Left lung (tissue), 10 donors: ENCODE results near the gene CHD5. TPM values are rescaled to one million over a fixed set of nuclear protein-coding genes. Genes with fewer than 3 reads are reported as not detected.

Source experiments
- ATAC-seq: fragments of 200-7000 bp; cut with Tn5 transposase; one replicate; pipeline ENCODE4 v1.9.1; 2020; ENCODE audit warnings: moderate library complexity
- DNase-seq, 4 donors: peaks; one replicate each; pipeline ENCODE4 v3.0.0-alpha.2; 2013 to 2020
- H3K27ac ChIP-seq, 2 donors: fragments of 200-600 bp; sonication (generic) in 1 of 2; one replicate each; pipeline versions ENCODE4 v1.5.0 to v1.8.0; 2020 to 2021
- H3K27me3 ChIP-seq, 2 donors: fragments of 200-600 bp; sonication (generic) in 1 of 2; one replicate each; pipeline versions ENCODE4 v1.5.0 to v1.8.0; 2020 to 2021
- H3K36me3 ChIP-seq, 2 donors: fragments of 200-600 bp; sonication (generic) in 1 of 2; one replicate each; pipeline versions ENCODE4 v1.5.0 to v1.8.0; 2020 to 2021
- H3K4me1 ChIP-seq, 2 donors: fragments of 200-600 bp; one replicate each; pipeline ENCODE4 v1.8.0; 2021
- H3K4me3 ChIP-seq, 2 donors: fragments of 200-600 bp; sonication (generic) in 1 of 2; one replicate each; pipeline versions ENCODE4 v1.5.0 to v1.8.0; 2020 to 2021; ENCODE audit warnings: mild to moderate bottlenecking in 1 of 2
- H3K9me3 ChIP-seq, 2 donors: fragments of 200-600 bp; sonication (generic) in 1 of 2; one replicate each; pipeline versions ENCODE4 v1.5.0 to v1.8.0; 2020 to 2021
- CTCF ChIP-seq, 2 donors: fragments of 200-600 bp; sonication (generic) in 1 of 2; IDR thresholded peaks; one replicate each; pipeline versions ENCODE4 v1.5.0 to v1.8.0; 2021; ENCODE audit warnings: antibody characterized with exemption in 2 of 2
- intact Hi-C, 2 donors: fragments of 100-400 bp; cut with DNase I; formaldehyde crosslinking; loops; one replicate each; pipeline versions ENCODE4 v1.11.2 to v1.14.2; 2022
- polyA plus RNA-seq, 6 donors: library from polyadenylated mRNA; unstranded; fragments of 120-200 nt; gene quantifications; one replicate each; pipeline ENCODE4 v1.2.1, GENCODE V29; 2013; ENCODE audit not compliant: insufficient read length in 6 of 6
- total RNA-seq, 2 donors: library from RNA; stranded (reverse); fragmentation: NEBNext Ultra II Directional; extraction: Animal tissue kit (Norgen Biotek cat#: 25700); gene quantifications; one replicate each; pipeline ENCODE4 v1.2.1, GENCODE V29; 2021
- donor health status: DM: no; HTN: yes; CAD: no.
- donor health status: DM: no; HTN: no; CAD: no.

Gene CHD5
- total and polyA plus RNA-seq, 8 donors: 0.03 to 0.36 (median 0.13) TPM

GRCh38 chr1:6073480-6074053, 106.6 kb downstream of the CHD5 start:
- no peaks in the 10 kb centered on the region for H3K27me3 ChIP-seq
- no peak for ATAC-seq
- intact Hi-C loops: no loop called here
- no peak overlapping the region for H3K27ac ChIP-seq
- H3K4me1 ChIP-seq: no peaks in the 10 kb centered on the region
- no peak for TF ChIP-seq CTCF (IDR thresholded peaks at IDR 0.05)
- DNase-seq: no peak
- no peak overlapping the region for H3K4me3 ChIP-seq
- no peaks in the 10 kb centered on the region for H3K9me3 ChIP-seq
- H3K36me3 ChIP-seq: peaks cover 0 to 58% of the 10 kb centered on the region in 2 donors

- ATAC-seq: no peak
- no peak overlapping the region for H3K27ac ChIP-seq
- no peaks in the 10 kb centered on the region for H3K9me3 ChIP-seq
- H3K4me1 ChIP-seq: no peaks in the 10 kb centered on the region
- no peak for DNase-seq
- no peak for TF ChIP-seq CTCF (IDR thresholded peaks at IDR 0.05)
- peaks cover 0 to 54% of the 10 kb centered on the region in 2 donors for H3K36me3 ChIP-seq
- H3K4me3 ChIP-seq: no peak overlapping the region
- no peaks in the 10 kb centered on the region for H3K27me3 ChIP-seq
- intact Hi-C loops: no loop called here
Measured at GRCh38 chr1:6072774-6073479, 107.2 kb downstream of the CHD5 start.

GRCh38 chr1:6071219-6071618, 108.9 kb downstream of the CHD5 start:
- no peak overlapping the region for H3K4me3 ChIP-seq
- no peak for DNase-seq
- H3K36me3 ChIP-seq: peaks cover 0 to 48% of the 10 kb centered on the region in 2 donors
- no peaks in the 10 kb centered on the region for H3K4me1 ChIP-seq
- intact Hi-C loops: no loop called here
- no peaks in the 10 kb centered on the region for H3K27me3 ChIP-seq
- no peaks in the 10 kb centered on the region for H3K9me3 ChIP-seq
- no peak for TF ChIP-seq CTCF (IDR thresholded peaks at IDR 0.05)
- H3K27ac ChIP-seq: no peak overlapping the region
- no peak for ATAC-seq

- ATAC-seq: no peak
- Histone ChIP-seq H3K27me3 (peaks cover 0 to 2% of the 10 kb centered on the region in 2 donors), H3K36me3 (peaks cover 0 to 51% of the 10 kb centered on the region in 2 donors), H3K4me3 (no peak overlapping the region), H3K9me3 (no peaks in the 10 kb centered on the region), H3K4me1 (no peaks in the 10 kb centered on the region), H3K27ac (no peak overlapping the region)
- DNase-seq: no peak
- TF ChIP-seq CTCF (IDR thresholded peaks at IDR 0.05): no peak
- intact Hi-C loops: no loop called here
Measured at GRCh38 chr1:6070450-6070974, 109.6 kb downstream of the CHD5 start.

- no peak for TF ChIP-seq CTCF (IDR thresholded peaks at IDR 0.05)
- H3K27me3 ChIP-seq: peaks cover 0 to 7% of the 10 kb centered on the region in 2 donors
- ATAC-seq: no peak
- no peak for DNase-seq
- H3K9me3 ChIP-seq: no peaks in the 10 kb centered on the region
- H3K36me3 ChIP-seq: peaks cover 0 to 52% of the 10 kb centered on the region in 2 donors
- intact Hi-C loops: no loop called here
- H3K27ac ChIP-seq: no peak overlapping the region
- H3K4me1 ChIP-seq: no peaks in the 10 kb centered on the region
- no peak overlapping the region for H3K4me3 ChIP-seq
Measured at GRCh38 chr1:6069573-6069972, 110.5 kb downstream of the CHD5 start.
